Activated B cell treated with CpG ODN at 0.5 μM for 24 hours (primary cell): ENCODE results near the gene MRPL54. TPM values are rescaled to one million over a fixed set of nuclear protein-coding genes. Genes with fewer than 3 reads are reported as not detected.

ENCODE experiments used
- ATAC-seq: fragments of 200-7000 bp; cut with Tn5 transposase; one replicate; pipeline ENCODE4 v1.10.0; 2021; ENCODE audit warnings: low read depth, mild to moderate bottlenecking, moderate library complexity
- CTCF ChIA-PET: fragments of 350-600 bp; sonication (Branson Sonifier 250); formaldehyde crosslinking; loops from one replicate; lab custom pipeline; 2021; ENCODE audit warnings: antibody characterized with exemption; lab: Charles Lee
- POLR2A ChIA-PET: fragments of 350-600 bp; sonication (Branson Sonifier 250); formaldehyde crosslinking; loops from one replicate; lab custom pipeline; 2021; ENCODE audit warnings: antibody characterized with exemption; lab: Charles Lee
- DNase-seq: peaks from one replicate; pipeline ENCODE4 v3.0.0; 2022
- H3K27ac Mint-ChIP-seq: one replicate; pipeline ENCODE4 v1.8.0; 2020; ENCODE audit warnings: mixed read lengths
- H3K27me3 Mint-ChIP-seq: one replicate; pipeline ENCODE4 v1.8.0; 2021; ENCODE audit warnings: mixed read lengths
- H3K36me3 Mint-ChIP-seq: one replicate; pipeline ENCODE4 v1.8.0; 2021; ENCODE audit warnings: low read depth, mixed read lengths
- H3K4me1 Mint-ChIP-seq: one replicate; pipeline ENCODE4 v1.8.0; 2021; ENCODE audit warnings: mixed read lengths
- H3K4me3 Mint-ChIP-seq: one replicate; pipeline ENCODE4 v1.8.0; 2020; ENCODE audit warnings: mild to moderate bottlenecking, mixed read lengths
- H3K9me3 Mint-ChIP-seq: one replicate; pipeline ENCODE4 v1.8.0; 2020; ENCODE audit warnings: mixed read lengths
- CTCF ChIP-seq: fragments of 200-600 bp; IDR thresholded peaks from one replicate; pipeline ENCODE4 v1.8.0; 2022; ENCODE audit warnings: antibody characterized with exemption, mild to moderate bottlenecking
- intact Hi-C: fragments of 100-400 bp; cut with micrococcal nuclease; formaldehyde crosslinking; loops from one replicate; pipeline ENCODE4 v1.15.1; 2024
- total RNA-seq: library from RNA; stranded (reverse); gene quantifications from 2 replicates; pipeline ENCODE4 v1.2.3, GENCODE V29; 2022

MRPL54 gene
- total RNA-seq, 1 donor from 2014 or later, result 81.2 TPM

GRCh38 chr19:3768748-3769099, 6.2 kb downstream of the MRPL54 start:
- peaks cover 5% of the 10 kb centered on the region for H3K4me1 Mint-ChIP-seq
- TF ChIP-seq CTCF, result no peak
- ChIA-PET POLR2A (interaction anchor here (1.0 kb wide), 1 partner anchor 19 kb away, joined by 3 read pairs; no protein-coding TSS in a partner anchor), CTCF (no interaction called here)
- H3K27ac Mint-ChIP-seq, result no peak overlapping the region
- no peaks in the 10 kb centered on the region for H3K9me3 Mint-ChIP-seq
- no peak overlapping the region for H3K4me3 Mint-ChIP-seq
- peaks cover 36% of the 10 kb centered on the region for H3K36me3 Mint-ChIP-seq
- intact Hi-C loops, result no loop called here
- no peaks in the 10 kb centered on the region for H3K27me3 Mint-ChIP-seq
- DNase-seq, result no peak
- no peak for ATAC-seq

- H3K27me3 Mint-ChIP-seq, result no peaks in the 10 kb centered on the region
- no peaks in the 10 kb centered on the region for H3K9me3 Mint-ChIP-seq
- POLR2A ChIA-PET, result no interaction called here
- intact Hi-C loops, result no loop called here
- no peak for TF ChIP-seq CTCF
- DNase-seq (no peak), ATAC-seq (no peak)
- no peak overlapping the region for H3K27ac Mint-ChIP-seq
- no peak overlapping the region for H3K4me3 Mint-ChIP-seq
- CTCF ChIA-PET, result no interaction called here
- peaks cover 36% of the 10 kb centered on the region for H3K36me3 Mint-ChIP-seq
- H3K4me1 Mint-ChIP-seq, result peaks cover 5% of the 10 kb centered on the region
Observed at GRCh38 chr19:3769494-3769893, 7.0 kb downstream of the MRPL54 start.

GRCh38 chr19:3770136-3770999, 7.9 kb downstream of the MRPL54 start:
- H3K4me1 Mint-ChIP-seq, result peaks cover 5% of the 10 kb centered on the region
- POLR2A ChIA-PET, result no interaction called here
- peaks cover 36% of the 10 kb centered on the region for H3K36me3 Mint-ChIP-seq
- intact Hi-C loops, result no loop called here
- DNase-seq (no peak), ATAC-seq (no peak)
- no peak overlapping the region for H3K27ac Mint-ChIP-seq
- TF ChIP-seq CTCF, result no peak
- CTCF ChIA-PET, result no interaction called here
- H3K27me3 Mint-ChIP-seq, result no peaks in the 10 kb centered on the region
- no peak overlapping the region for H3K4me3 Mint-ChIP-seq
- H3K9me3 Mint-ChIP-seq, result no peaks in the 10 kb centered on the region

- H3K4me1 Mint-ChIP-seq, result peaks cover 5% of the 10 kb centered on the region
- H3K4me3 Mint-ChIP-seq, result no peak overlapping the region
- TF ChIP-seq CTCF, result no peak
- ATAC-seq (no peak), DNase-seq (no peak)
- POLR2A ChIA-PET, result no interaction called here
- peaks cover 32% of the 10 kb centered on the region for H3K36me3 Mint-ChIP-seq
- H3K27me3 Mint-ChIP-seq, result no peaks in the 10 kb centered on the region
- H3K9me3 Mint-ChIP-seq, result no peaks in the 10 kb centered on the region
- intact Hi-C loops, result no loop called here
- H3K27ac Mint-ChIP-seq, result no peak overlapping the region
- CTCF ChIA-PET, result no interaction called here
Observed at GRCh38 chr19:3771000-3771905, 8.8 kb downstream of the MRPL54 start.

- Mint-ChIP-seq H3K36me3 (peaks cover 25% of the 10 kb centered on the region), H3K27ac (no peak within 1 kb of the TSS), H3K4me3 (no peak within 1 kb of the TSS), H3K4me1 (no peaks in the 10 kb centered on the region), H3K27me3 (no peaks in the 10 kb centered on the region), H3K9me3 (no peaks in the 10 kb centered on the region)
- ATAC-seq (no peak), DNase-seq (no peak)
- no peak for TF ChIP-seq CTCF
- CTCF ChIA-PET, result no interaction called here
- intact Hi-C loops, result no loop called here
- POLR2A ChIA-PET, result no interaction called here
Observed at GRCh38 chr19:3771906-3772455, 9.5 kb downstream of the MRPL54 start, which contains the start of gene RAX2. Gene RAX2, minus strand, starts transcription at chr19:3772228. Its CDS starts 486 bp downstream, at chr19:3771742.
